GM18499 (cell line): ENCODE measurements around the gene CCNE1.

Experiments used
- ATAC-seq: cut with Tn5 transposase; IDR thresholded peaks from one replicate; pipeline ENCODE4 v1.9.1; 2021; ENCODE audit warnings: moderate number of reproducible peaks; ENCODE audit not compliant: insufficient read depth, unreplicated experiment

The CCNE1 gene

DNA sequence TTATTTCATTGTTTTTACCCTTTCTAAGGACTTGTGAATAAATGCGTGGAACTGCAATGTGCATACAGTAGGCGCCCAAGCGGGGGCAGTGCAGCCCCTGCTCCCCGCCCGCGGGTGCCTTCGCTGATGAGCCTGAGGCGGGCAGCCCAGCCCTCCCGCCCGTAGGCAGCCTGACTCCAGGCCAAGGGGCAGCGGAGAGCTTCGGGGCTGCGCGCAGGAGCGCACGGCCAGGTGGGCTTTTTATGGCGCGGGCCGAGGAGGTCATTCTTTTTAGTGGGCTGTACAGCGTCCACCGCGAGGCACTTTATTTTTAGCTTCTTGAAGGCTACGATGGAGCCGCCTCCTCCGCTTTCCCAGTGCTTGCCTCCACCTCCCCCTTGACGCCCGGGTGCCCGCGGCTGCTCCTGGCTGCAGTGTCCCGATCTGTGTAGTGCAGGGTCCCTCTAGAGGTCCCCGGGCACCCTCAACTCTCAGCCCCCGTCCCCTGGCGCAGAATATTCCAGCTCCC lies 60.5 kb downstream of the CCNE1 start:
- ATAC-seq = no peak

DNA sequence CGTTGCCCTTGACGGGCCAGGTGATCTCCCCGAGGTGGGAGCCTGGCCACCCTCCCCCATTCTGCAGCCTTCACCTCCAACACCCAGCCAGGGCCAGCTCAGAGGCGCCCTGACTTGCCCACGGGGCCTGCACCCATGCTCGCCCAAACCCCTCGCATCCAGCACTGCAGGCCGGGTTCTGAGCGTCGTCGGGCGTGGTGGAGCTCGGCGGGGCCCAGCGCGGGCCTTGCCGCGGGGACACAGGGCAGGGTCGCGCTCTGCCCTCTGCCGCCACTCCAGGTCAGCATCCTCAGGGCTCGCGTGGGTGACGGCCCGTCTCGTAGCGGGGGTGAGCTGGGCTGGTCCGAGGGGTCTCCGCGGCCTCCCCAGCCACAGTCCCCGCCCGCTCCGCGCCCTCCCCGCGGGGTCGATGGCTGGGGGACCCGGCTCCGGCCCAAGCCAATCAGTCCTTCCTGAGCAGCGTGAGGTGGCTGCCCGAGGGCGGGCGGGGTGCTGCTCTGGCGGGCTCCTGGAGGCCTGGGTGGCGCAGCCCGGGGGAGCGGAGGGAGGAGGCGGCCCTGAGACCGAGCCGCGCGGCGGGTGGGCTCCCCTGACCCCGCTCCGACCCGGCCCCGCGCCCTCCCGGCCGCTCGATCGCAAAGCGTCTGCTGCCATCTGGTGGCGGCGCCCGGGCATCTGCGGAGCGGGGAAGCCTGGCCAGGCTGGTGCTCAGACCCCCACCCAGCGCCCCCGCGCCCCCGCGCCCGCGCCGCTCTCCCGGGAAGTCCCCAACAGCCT lies 61.4 kb downstream of the CCNE1 start:
- ATAC-seq = no peak
